ENCODE results near the gene ZXDC.

Gene ZXDC

DNA sequence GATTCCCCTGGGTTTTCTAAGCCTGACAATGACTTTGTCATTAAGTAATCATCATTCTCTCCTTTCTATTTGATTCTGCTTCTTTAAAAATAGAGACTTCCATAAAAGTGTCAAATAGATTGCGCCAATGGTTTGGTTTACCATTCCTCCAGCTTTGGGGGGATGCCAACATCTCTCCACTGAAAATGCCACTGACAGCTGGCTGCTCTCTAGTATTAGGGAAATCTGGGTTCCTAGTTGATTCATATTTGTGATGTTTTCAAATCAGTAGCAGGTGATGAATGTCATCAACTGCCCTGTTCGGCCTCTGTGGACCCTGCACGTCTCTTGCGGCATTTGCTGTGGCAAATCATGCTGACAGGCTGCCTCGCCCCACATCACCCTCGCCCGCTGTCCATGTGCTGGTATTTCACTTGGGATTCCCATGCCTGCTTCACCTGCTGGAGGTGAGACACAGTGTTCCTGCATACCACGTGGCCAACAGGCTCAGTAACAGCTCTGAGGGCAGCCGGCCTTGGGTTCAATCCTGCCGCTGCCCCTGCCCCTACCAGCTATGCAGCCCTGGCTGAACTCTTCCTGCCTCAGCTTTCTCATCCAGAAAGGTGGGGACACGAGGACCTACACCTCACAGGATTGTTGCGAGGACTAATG, 28.1 kb downstream of the ZXDC start:
- no peak for DNase-seq (ENCODE audit: low read depth, low spot score)
- no peak for TF ChIP-seq CTCF (IDR thresholded peaks at IDR 0.05; ENCODE audit: low read depth, low read length)
- H3K4me3 ChIP-seq (ENCODE audit: low read depth, low read length), result no peak overlapping the region
- in situ Hi-C loops (cut with HindIII; ENCODE audit: low sequenced_read_pairs), result no loop called here

DNA sequence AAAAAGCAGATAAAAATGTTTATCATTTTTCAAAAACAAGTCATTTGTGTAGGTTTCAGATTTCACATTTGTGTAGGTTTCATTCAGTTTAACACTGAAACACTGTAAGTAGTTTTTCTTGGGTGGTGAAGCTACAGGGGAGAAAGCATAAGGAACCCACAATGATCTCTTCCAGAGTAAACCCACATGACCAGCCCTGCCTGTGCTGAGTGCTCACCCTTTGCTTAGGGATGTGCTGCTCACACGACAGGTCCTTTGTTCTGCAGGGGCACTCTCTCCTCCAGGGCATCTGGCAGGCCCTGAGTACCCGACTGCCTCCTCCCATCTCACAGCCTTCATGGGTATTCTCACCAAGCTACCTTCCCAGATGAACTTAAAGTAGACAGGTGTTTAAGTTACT, 28.9 kb downstream of the ZXDC start:
- no peak for TF ChIP-seq CTCF (IDR thresholded peaks at IDR 0.05; ENCODE audit: low read depth, low read length)
- no peak for DNase-seq (ENCODE audit: low read depth, low spot score)
- in situ Hi-C loops (cut with HindIII; ENCODE audit: low sequenced_read_pairs), result no loop called here
- no peak overlapping the region for H3K4me3 ChIP-seq (ENCODE audit: low read depth, low read length)

DNA sequence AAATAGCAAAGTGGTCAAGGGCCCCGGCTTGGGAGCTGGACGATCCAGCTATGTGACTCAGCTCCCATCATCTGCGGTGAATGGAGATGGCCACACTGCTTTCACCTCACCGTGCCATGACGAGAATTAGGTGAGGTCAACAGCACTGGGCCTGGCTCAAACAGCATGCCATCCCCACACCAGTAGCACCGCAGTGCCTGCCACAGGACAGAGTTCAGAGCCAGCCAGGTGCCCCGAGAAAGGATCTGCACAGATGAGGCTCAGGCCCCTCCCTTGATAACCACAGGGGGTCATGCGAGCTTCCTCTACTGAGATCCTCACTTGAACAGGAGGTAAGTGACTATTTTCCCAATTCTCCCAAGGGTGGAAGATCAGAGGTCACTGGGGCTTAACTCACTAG, 29.4 kb downstream of the ZXDC start:
- in situ Hi-C loops (cut with HindIII; ENCODE audit: low sequenced_read_pairs), result no loop called here
- no peak overlapping the region for H3K4me3 ChIP-seq (ENCODE audit: low read depth, low read length)
- no peak for TF ChIP-seq CTCF (IDR thresholded peaks at IDR 0.05; ENCODE audit: low read depth, low read length)

GRCh38 chr3:126445506-126445905, 30.2 kb downstream of the ZXDC start:
- no peak for DNase-seq (ENCODE audit: low read depth, low spot score)
- in situ Hi-C loops (cut with HindIII; ENCODE audit: low sequenced_read_pairs), result no loop called here

More for the DNA sequence above, 29.4 kb downstream of the ZXDC start:
- DNase-seq (ENCODE audit: low read depth, low spot score), result no peak

DNA sequence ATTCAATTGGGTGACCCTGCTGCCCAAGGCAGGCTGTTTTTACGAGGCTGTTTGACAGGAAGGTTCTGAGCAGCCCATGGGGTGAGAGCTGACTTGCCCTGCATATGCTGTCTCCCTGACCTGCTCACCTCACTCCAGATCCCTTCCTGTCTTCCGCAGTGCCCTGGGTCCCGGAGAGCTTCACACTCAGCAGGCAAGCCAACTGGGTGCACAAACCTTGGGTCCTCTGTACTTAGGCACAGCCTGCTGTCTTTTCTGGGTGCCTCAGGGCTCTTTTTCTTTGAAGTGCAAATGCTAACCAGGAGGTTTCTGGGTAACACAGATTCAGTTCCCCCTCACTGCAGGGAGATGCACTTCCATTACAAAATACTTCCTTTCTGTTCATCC, 32.8 kb downstream of the ZXDC start:
- in situ Hi-C loops (cut with HindIII; ENCODE audit: low sequenced_read_pairs), result no loop called here
- no peak overlapping the region for H3K4me3 ChIP-seq (ENCODE audit: low read depth, low read length)
- no peak for TF ChIP-seq CTCF (IDR thresholded peaks at IDR 0.05; ENCODE audit: low read depth, low read length)
- no peak for DNase-seq (ENCODE audit: low read depth, low spot score)

More at GRCh38 chr3:126445506-126445905, 30.2 kb downstream of the ZXDC start:
- TF ChIP-seq CTCF (IDR thresholded peaks at IDR 0.05; ENCODE audit: low read depth, low read length), result no peak
- H3K4me3 ChIP-seq (ENCODE audit: low read depth, low read length), result no peak overlapping the region

DNA sequence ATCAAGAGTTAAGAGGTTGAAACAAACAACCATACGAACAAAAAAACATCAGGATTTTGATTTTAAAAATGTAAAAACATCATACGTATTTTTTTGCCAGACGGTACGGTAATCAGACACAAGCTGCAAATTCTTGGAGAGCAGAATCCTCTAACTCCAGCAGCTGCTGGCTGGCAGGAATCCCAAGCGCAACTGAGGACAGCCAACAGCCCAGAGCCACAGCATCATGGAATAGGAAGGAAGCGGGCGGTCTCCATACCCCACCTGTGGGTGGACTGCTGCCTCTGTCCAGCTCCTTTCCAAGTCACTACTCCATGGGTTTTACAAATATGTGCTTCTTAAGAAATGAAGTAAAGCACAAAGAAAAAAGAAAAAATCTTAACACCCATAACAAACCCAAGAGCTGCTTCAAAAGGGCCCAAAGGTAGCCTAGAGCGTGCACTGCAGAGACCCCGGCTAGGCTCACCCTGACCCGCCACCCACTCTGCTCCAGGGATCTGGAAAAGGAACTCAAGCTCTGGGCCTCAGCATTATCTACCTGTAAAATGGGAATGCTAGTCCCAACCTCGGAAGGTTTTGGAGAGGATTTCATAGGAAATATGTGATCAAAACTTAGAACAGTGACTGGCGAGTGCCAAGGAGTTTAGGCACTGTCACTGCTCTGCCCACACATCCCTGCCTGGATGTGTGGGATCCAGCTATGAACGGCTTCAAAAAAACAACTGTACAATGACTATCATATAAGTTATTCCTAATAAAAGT, 33.4 kb downstream of the ZXDC start:
- TF ChIP-seq CTCF (IDR thresholded peaks at IDR 0.05; ENCODE audit: low read depth, low read length), result no peak
- in situ Hi-C loops (cut with HindIII; ENCODE audit: low sequenced_read_pairs), result no loop called here
- H3K4me3 ChIP-seq (ENCODE audit: low read depth, low read length), result no peak overlapping the region
- no peak for DNase-seq (ENCODE audit: low read depth, low spot score)

Data from astrocyte of the spinal cord (primary cell).